GM12892 (cell line): ENCODE data around the gene VDAC1.

ENCODE experiments used
- POLR2AphosphoS5 ChIP-seq: IDR thresholded peaks from 2 replicates; pipeline ENCODE4 v1.6.1; 2011; ENCODE audit warnings: low read depth, low read length, control low read depth
- TAF1 ChIP-seq: IDR thresholded peaks from 2 replicates; pipeline ENCODE4 v1.6.1; 2011; ENCODE audit warnings: low read depth, mild to moderate bottlenecking, control low read depth, low read length, borderline replicate concordance

DNA sequence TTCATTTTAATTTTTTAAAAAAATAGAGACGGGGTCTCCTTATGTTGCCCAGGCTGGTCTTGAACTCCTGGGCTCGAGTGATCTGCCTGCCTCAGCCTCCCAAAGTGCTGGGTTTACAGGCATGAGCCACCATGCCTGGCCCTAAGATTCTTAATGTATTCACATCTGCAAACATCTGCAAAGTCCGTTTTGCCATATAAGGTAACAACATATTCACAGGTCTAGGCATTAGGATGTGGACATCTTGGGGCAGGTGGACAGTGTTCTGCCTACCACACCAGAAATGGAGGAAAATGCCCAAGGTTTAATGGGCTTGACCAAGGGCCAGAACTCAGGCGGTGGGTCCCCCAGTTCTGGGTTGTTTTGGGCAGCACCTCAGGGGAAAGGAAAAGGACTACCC is 41.6 kb upstream of the VDAC1 start:
- TF ChIP-seq TAF1 (no peak), POLR2AphosphoS5 (no peak)
